ENCODE data around the gene SPATS2L. TPM values are rescaled to one million over a fixed set of nuclear protein-coding genes. Genes with fewer than 3 reads are reported as not detected.

SPATS2L gene
- total and polyA plus RNA-seq, 2 of the 13 experiments (the other 11 are each of a cell fraction or from before 2014, with no cell fraction given) = 154 to 212 TPM

DNA sequence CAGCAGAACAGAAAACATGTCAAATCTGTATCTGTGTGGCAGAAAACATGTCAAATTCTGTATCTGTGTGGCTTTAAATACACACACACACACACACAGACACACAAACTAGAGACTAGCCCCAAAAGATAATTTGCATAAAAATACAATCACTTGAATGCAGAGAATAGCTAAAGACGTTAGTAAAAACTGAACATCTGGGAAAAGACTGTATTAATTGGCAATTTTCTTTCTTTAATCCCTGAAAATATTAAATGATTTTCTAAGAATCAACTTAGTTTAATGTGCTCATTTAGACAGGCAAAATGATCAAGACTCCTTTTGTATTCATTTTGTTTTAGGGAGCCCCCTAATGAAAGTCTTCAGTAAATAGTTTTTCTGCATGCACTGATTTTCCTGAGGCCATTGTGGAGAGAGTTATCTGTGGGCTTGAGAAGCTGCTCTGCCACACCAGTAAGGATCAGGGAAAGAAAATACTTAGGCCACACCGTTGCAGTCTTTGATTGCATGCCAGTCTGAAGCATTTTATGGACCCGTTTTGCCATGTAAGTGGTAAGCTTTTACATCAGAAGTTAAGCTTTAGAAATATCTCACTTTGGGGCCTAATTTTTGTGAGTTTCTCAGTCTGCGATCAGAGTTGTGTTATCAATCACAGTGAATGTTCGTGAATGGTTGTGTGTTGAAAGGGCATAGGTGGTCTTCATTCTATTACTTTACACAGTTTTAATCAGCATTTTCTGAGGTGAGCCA lies 2.2 kb downstream of the SPATS2L start (continued):
- no peak for TF ChIP-seq ZMAT3 (CRISPR knock-in tag; conservative IDR thresholded peaks at IDR 0.05)
- TF ChIP-seq NCOA2 (CRISPR knock-in tag; IDR thresholded peaks at IDR 0.05) = 0 out of 2 replicates have a peak, but pooled peaks have one; percentile 21
- TF ChIP-seq SAP130 (CRISPR knock-in tag; IDR thresholded peaks at IDR 0.05; ENCODE audit: low read depth) = peak; percentile 14; the same call in 1 of the 2 replicates
- TF ChIP-seq, protein P1, sequence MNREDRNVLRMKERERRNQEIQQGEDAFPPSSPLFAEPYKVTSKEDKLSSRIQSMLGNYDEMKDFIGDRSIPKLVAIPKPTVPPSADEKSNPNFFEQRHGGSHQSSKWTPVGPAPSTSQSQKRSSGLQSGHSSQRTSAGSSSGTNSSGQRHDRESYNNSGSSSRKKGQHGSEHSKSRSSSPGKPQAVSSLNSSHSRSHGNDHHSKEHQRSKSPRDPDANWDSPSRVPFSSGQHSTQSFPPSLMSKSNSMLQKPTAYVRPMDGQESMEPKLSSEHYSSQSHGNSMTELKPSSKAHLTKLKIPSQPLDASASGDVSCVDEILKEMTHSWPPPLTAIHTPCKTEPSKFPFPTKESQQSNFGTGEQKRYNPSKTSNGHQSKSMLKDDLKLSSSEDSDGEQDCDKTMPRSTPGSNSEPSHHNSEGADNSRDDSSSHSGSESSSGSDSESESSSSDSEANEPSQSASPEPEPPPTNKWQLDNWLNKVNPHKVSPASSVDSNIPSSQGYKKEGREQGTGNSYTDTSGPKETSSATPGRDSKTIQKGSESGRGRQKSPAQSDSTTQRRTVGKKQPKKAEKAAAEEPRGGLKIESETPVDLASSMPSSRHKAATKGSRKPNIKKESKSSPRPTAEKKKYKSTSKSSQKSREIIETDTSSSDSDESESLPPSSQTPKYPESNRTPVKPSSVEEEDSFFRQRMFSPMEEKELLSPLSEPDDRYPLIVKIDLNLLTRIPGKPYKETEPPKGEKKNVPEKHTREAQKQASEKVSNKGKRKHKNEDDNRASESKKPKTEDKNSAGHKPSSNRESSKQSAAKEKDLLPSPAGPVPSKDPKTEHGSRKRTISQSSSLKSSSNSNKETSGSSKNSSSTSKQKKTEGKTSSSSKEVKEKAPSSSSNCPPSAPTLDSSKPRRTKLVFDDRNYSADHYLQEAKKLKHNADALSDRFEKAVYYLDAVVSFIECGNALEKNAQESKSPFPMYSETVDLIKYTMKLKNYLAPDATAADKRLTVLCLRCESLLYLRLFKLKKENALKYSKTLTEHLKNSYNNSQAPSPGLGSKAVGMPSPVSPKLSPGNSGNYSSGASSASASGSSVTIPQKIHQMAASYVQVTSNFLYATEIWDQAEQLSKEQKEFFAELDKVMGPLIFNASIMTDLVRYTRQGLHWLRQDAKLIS (CRISPR knock-in tag; IDR thresholded peaks at IDR 0.05) = peak; percentile 37; the same call in 1 of the 2 replicates
- TF ChIP-seq, protein P2, sequence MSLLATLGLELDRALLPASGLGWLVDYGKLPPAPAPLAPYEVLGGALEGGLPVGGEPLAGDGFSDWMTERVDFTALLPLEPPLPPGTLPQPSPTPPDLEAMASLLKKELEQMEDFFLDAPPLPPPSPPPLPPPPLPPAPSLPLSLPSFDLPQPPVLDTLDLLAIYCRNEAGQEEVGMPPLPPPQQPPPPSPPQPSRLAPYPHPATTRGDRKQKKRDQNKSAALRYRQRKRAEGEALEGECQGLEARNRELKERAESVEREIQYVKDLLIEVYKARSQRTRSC (CRISPR knock-in tag; IDR thresholded peaks at IDR 0.05; ENCODE audit: low read depth) = no peak
- TF ChIP-seq PHF20 (CRISPR knock-in tag; IDR thresholded peaks at IDR 0.05) = no peak
- no peak for TF ChIP-seq ZNF296 (CRISPR knock-in tag; conservative IDR thresholded peaks at IDR 0.05)
- TF ChIP-seq, protein P3, sequence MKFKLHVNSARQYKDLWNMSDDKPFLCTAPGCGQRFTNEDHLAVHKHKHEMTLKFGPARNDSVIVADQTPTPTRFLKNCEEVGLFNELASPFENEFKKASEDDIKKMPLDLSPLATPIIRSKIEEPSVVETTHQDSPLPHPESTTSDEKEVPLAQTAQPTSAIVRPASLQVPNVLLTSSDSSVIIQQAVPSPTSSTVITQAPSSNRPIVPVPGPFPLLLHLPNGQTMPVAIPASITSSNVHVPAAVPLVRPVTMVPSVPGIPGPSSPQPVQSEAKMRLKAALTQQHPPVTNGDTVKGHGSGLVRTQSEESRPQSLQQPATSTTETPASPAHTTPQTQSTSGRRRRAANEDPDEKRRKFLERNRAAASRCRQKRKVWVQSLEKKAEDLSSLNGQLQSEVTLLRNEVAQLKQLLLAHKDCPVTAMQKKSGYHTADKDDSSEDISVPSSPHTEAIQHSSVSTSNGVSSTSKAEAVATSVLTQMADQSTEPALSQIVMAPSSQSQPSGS (CRISPR knock-in tag; IDR thresholded peaks at IDR 0.05) = no peak
- no peak for TF ChIP-seq PAX8 (CRISPR knock-in tag; IDR thresholded peaks at IDR 0.05; ENCODE audit: borderline replicate concordance)
- TF ChIP-seq JUN (CRISPR knock-in tag; IDR thresholded peaks at IDR 0.05) = no peak
- TF ChIP-seq ZNF253 (CRISPR knock-in tag; IDR thresholded peaks at IDR 0.05; ENCODE audit: borderline replicate concordance) = no peak
- 0 out of 2 replicates have a peak, but pooled peaks have one; percentile 24 for TF ChIP-seq MLLT10 (CRISPR knock-in tag; IDR thresholded peaks at IDR 0.05)
- no peak for TF ChIP-seq ZNF746 (CRISPR knock-in tag; IDR thresholded peaks at IDR 0.05)
- no peak for TF ChIP-seq MZF1 (CRISPR knock-in tag; IDR thresholded peaks at IDR 0.05; ENCODE audit: borderline replicate concordance)
- no peak for TF ChIP-seq NONO (IDR thresholded peaks at IDR 0.05)
- TF ChIP-seq NONO (CRISPR knock-in tag; conservative IDR thresholded peaks at IDR 0.05) = no peak
- TF ChIP-seq PHF8 (CRISPR knock-in tag; IDR thresholded peaks at IDR 0.05) = peak; percentile 34; the same call in 1 of the 2 replicates
- TF ChIP-seq REPIN1 (CRISPR knock-in tag; IDR thresholded peaks at IDR 0.05; ENCODE audit: borderline replicate concordance, low read depth) = no peak
- TF ChIP-seq, protein P4, sequence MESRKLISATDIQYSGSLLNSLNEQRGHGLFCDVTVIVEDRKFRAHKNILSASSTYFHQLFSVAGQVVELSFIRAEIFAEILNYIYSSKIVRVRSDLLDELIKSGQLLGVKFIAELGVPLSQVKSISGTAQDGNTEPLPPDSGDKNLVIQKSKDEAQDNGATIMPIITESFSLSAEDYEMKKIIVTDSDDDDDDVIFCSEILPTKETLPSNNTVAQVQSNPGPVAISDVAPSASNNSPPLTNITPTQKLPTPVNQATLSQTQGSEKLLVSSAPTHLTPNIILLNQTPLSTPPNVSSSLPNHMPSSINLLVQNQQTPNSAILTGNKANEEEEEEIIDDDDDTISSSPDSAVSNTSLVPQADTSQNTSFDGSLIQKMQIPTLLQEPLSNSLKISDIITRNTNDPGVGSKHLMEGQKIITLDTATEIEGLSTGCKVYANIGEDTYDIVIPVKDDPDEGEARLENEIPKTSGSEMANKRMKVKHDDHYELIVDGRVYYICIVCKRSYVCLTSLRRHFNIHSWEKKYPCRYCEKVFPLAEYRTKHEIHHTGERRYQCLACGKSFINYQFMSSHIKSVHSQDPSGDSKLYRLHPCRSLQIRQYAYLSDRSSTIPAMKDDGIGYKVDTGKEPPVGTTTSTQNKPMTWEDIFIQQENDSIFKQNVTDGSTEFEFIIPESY (CRISPR knock-in tag; IDR thresholded peaks at IDR 0.05) = no peak
- TF ChIP-seq POLR2AphosphoS5 (IDR thresholded peaks at IDR 0.05; ENCODE audit: low read depth, low read length) = 0 out of 2 replicates have a peak, but pooled peaks have one; percentile 26
- no peak for TF ChIP-seq SRSF9 (IDR thresholded peaks at IDR 0.05; ENCODE audit: borderline replicate concordance, insufficient read depth, low read depth, low read length, poor library complexity, severe bottlenecking)
- TF ChIP-seq KLF15 (CRISPR knock-in tag; IDR thresholded peaks at IDR 0.05; ENCODE audit: borderline replicate concordance) = no peak
